Esophagus muscularis mucosa (tissue), 4 donors: ENCODE measurements around the gene PPARA. TPM values are rescaled to one million over a fixed set of nuclear protein-coding genes. Genes with fewer than 3 reads are reported as not detected.

Source experiments
- DNase-seq: peaks from one replicate; pipeline ENCODE4 v3.0.0-alpha.2; 2017; ENCODE audit errors: extremely low spot score
- H3K27ac ChIP-seq, 4 donors: fragments of 200-600 bp; sonication (generic); replicated peaks in 1 of 4; 1 replicate in 3 of 4; 2 replicates in 1 of 4; pipeline ENCODE4 v1.5.1; 2016 to 2019; ENCODE audit warnings: mild to moderate bottlenecking in 1 of 4
- H3K27me3 ChIP-seq, 4 donors: fragments of 200-600 bp; sonication (generic); one replicate each; pipeline versions ENCODE4 v1.5.1 to v1.6.0; 2016 to 2019
- H3K36me3 ChIP-seq, 4 donors: fragments of 200-600 bp; sonication (generic); one replicate each; pipeline ENCODE4 v1.5.1; 2016 to 2019
- H3K4me1 ChIP-seq, 4 donors: fragments of 200-600 bp; sonication (generic); one replicate each; pipeline ENCODE4 v1.5.1; 2016 to 2019
- H3K4me3 ChIP-seq, 4 donors: fragments of 200-600 bp; sonication (generic); 1 replicate in 2 of 4; 2 replicates in 2 of 4; pipeline ENCODE4 v1.5.1; 2016 to 2019; ENCODE audit warnings: mild to moderate bottlenecking in 4 of 4, moderate library complexity in 1 of 4
- H3K9me3 ChIP-seq, 4 donors: fragments of 200-600 bp; sonication (generic); 1 replicate in 3 of 4; 2 replicates in 1 of 4; pipeline ENCODE4 v1.5.1; 2016 to 2019
- CTCF ChIP-seq, 3 experiments: fragments of 200-600 bp in 2 of 3; fragments of 450-650 bp in 1 of 3; sonication (generic) in 2 of 3; IDR thresholded peaks; one replicate each; pipeline ENCODE4 v1.5.1; 2017 to 2019; ENCODE audit warnings: antibody characterized with exemption in 3 of 3, mild to moderate bottlenecking in 2 of 3, moderate library complexity in 1 of 3
- EP300 ChIP-seq: sonication (generic); formaldehyde crosslinking; IDR thresholded peaks from one replicate; pipeline ENCODE4 v1.6.1; 2017; ENCODE audit warnings: antibody characterized with exemption
- POLR2A ChIP-seq: fragments of 450-650 bp; IDR thresholded peaks from one replicate; pipeline ENCODE4 v1.6.1; 2017; ENCODE audit warnings: antibody characterized with exemption, moderate library complexity, mild to moderate bottlenecking, low read depth
- POLR2AphosphoS5 ChIP-seq, 2 donors: sonication (generic); formaldehyde crosslinking; IDR thresholded peaks; one replicate each; pipeline ENCODE4 v1.6.1; 2017; ENCODE audit warnings: antibody characterized with exemption in 2 of 2
- WGBS: methylation state at CpG from one replicate; pipeline ENCODE4 v1.1.5; 2018; 5-methylcytosine and 5-hydroxymethylcytosine counted together
- intact Hi-C: fragments of 100-400 bp; cut with DNase I; formaldehyde crosslinking; loops from one replicate; pipeline ENCODE4 v1.15.1; 2023
- total RNA-seq, 4 donors: library from RNA; depleted of rRNA; stranded (reverse); fragments of >200 nt; gene quantifications; one replicate each; pipeline versions ENCODE4 v1.1.0 to v1.2.1, GENCODE V29; 2016

PPARA gene
- total RNA-seq, 4 donors from 2014 or later: 17.0 to 50.9 (median 26.8) TPM

DNA sequence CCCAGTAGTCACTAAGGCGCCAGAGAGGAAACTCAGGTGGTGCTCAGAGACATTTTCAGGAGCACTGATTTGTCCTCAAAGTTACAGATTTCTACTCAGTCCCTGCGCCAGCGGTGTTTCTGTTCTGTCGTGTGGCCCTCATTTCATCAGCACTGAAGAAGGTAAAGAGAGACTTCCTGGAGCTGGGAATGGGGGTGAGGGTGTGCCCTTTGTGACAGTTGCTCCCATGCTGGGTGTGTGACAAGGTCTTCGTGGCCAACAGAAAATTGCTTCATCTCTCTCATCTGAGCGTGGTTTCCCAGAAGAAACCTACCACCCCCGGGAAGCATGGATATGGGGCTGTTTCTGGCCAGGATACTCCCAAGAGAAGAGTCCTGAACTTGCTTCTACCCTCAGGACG is 2.0 kb upstream of the PPARA start:
- H3K9me3 ChIP-seq: no peaks in the 10 kb centered on the region
- intact Hi-C loops: loop anchor here (5.0 to 10.0 kb wide), 2 partner anchors 89 to 116 kb away; partner anchors contain the start of genes PKDREJ and TTC38
- H3K4me3 ChIP-seq: no peak overlapping the region
- no peak for DNase-seq
- H3K27me3 ChIP-seq: no peaks in the 10 kb centered on the region
- peak overlapping the region in 3 of 4 donors; percentile 34 to 94 (median 93) for H3K27ac ChIP-seq
- no peak for TF ChIP-seq POLR2AphosphoS5 (IDR thresholded peaks at IDR 0.05)
- TF ChIP-seq EP300: no peak
- TF ChIP-seq POLR2A: no peak
- no peak for TF ChIP-seq CTCF (IDR thresholded peaks at IDR 0.05)
- peaks cover 0 to 5% (median 1%) of the 10 kb centered on the region in 4 donors for H3K36me3 ChIP-seq
- H3K4me1 ChIP-seq: peaks cover 30 to 37% (median 32%) of the 10 kb centered on the region in 4 donors
- WGBS: 73% methylated on average over 8 of the region's 8 CpGs

- no peak for DNase-seq
- WGBS: 75% methylated on average over 6 of the region's 12 CpGs
- intact Hi-C loops: loop anchor here (5.0 to 10.0 kb wide), 2 partner anchors 88 to 116 kb away; partner anchors contain the start of genes PKDREJ and TTC38
These were observed 1.4 kb upstream of the PPARA start for GRCh38 chr22:46148816-46149511.

DNA sequence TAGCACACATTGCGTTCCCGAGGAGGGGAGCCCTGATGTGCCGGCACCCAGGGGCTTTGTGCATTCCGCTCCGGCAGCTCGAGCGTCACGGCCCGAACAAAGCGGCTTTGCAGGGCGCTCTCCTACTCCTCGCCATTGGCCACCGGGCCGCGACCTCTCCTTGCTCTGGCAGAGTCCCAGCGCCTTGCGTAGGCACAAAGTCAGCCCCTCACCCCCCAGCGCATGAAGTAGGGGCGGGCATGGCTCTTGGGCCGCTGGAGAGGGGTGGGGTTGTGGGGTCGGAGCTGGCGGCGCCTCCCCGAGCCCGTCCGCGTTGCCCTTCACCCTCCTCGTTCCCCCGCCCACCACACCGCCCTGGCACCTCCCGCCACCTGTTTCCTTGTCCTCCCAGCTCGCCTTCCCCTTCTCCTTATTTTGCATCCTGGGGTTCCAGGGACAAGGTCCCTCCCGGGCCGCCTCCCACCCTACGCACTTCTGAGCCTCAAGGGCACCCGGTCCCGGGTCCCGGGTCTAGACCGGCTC is 753 bp upstream of the PPARA start:
- Histone ChIP-seq H3K36me3 (peaks cover 0 to 15% (median 4%) of the 10 kb centered on the region in 4 donors), H3K27ac (peak overlapping the region; percentile 90 to 94 (median 92)), H3K4me3 (peak overlapping the region; percentile 89 to 96 (median 92)), H3K9me3 (no peaks in the 10 kb centered on the region), H3K27me3 (no peaks in the 10 kb centered on the region), H3K4me1 (peaks cover 30 to 42% (median 32%) of the 10 kb centered on the region in 4 donors)
- intact Hi-C loops: loop anchor here (5.0 to 10.0 kb wide), 2 partner anchors 88 to 115 kb away; partner anchors contain the start of genes PKDREJ and TTC38
- no peak for DNase-seq
- WGBS: 0% methylated on average over 8 of the region's 39 CpGs
- TF ChIP-seq POLR2AphosphoS5 (IDR thresholded peaks at IDR 0.05): peak in 1 of 2 donors; percentile 30
- TF ChIP-seq EP300: no peak

More at GRCh38 chr22:46148816-46149511, 1.4 kb upstream of the PPARA start:
- H3K4me3 ChIP-seq: peak overlapping the region; percentile 89 to 96 (median 92)
- TF ChIP-seq POLR2A (no peak), CTCF (IDR thresholded peaks at IDR 0.05) (no peak), EP300 (no peak), POLR2AphosphoS5 (IDR thresholded peaks at IDR 0.05) (no peak)
- H3K27ac ChIP-seq: peak overlapping the region; percentile 90 to 94 (median 92)
- H3K27me3 ChIP-seq: no peaks in the 10 kb centered on the region
- peaks cover 0 to 9% (median 4%) of the 10 kb centered on the region in 4 donors for H3K36me3 ChIP-seq
- H3K9me3 ChIP-seq: no peaks in the 10 kb centered on the region
- H3K4me1 ChIP-seq: peaks cover 30 to 37% (median 32%) of the 10 kb centered on the region in 4 donors

- no peak for DNase-seq
- TF ChIP-seq EP300 (no peak), CTCF (IDR thresholded peaks at IDR 0.05) (no peak), POLR2AphosphoS5 (IDR thresholded peaks at IDR 0.05) (no peak), POLR2A (no peak)
These were observed 540 bp downstream of the PPARA start for GRCh38 chr22:46150655-46151477.

More at GRCh38 chr22:46150655-46151477, 540 bp downstream of the PPARA start:
- Histone ChIP-seq H3K4me1 (peaks cover 30 to 42% (median 33%) of the 10 kb centered on the region in 4 donors), H3K27me3 (no peaks in the 10 kb centered on the region), H3K27ac (peak overlapping the region; percentile 80 to 93 (median 84)), H3K4me3 (peak overlapping the region; percentile 89 to 95 (median 92)), H3K36me3 (peaks cover 0 to 15% (median 6%) of the 10 kb centered on the region in 4 donors), H3K9me3 (no peaks in the 10 kb centered on the region)
- WGBS: under 1% methylated on average over 20 of the region's 101 CpGs
- intact Hi-C loops: no loop called here
